HG02884 (cell line): ENCODE results near the gene LIN9.

ENCODE experiments used
- ATAC-seq: cut with Tn5 transposase; IDR thresholded peaks from one replicate; pipeline ENCODE4 v1.9.1; 2021; ENCODE audit warnings: mild to moderate bottlenecking, moderate library complexity; ENCODE audit not compliant: unreplicated experiment

LIN9 gene

DNA sequence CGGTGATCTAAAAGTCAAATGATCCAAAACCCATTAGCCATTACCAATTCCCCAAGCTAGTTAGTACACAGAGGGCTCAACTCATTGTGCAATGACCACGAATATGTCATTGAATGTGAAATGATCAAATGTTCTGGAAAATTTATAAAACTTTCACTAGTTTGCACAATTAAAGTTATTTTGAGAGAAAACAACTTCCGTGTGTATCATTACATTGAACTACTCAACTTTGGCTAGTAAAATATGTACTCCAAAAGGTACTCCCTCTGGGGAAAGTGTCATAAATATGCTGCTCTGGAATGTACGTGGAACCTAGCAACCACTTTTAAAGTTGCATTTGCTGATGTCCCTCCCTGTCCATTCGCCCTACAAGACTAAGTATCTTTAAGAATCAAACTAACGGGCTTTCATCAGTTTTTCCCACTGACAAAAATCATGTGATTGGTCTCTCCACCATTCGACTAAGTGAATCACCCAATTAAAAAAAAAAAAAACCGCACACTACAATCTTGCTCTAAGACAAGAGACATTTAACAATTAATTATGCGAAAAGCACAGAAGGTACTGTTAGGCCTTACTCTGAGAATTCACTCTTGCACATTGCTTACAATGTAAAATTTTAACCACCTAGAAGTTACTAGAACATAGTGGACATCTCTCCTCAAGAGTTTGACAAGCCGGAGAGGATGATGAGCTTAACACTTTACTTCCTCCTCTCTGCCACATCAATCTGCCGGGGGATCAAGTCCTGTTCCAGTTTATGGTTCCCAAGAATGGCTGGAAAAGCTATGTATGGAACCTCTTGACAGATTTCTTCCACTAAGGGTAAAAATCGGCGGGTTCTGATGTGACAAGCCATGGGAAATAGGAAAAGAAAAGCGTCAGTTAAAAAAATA, 123.6 kb downstream of the LIN9 start:
- ATAC-seq, result no peak

DNA sequence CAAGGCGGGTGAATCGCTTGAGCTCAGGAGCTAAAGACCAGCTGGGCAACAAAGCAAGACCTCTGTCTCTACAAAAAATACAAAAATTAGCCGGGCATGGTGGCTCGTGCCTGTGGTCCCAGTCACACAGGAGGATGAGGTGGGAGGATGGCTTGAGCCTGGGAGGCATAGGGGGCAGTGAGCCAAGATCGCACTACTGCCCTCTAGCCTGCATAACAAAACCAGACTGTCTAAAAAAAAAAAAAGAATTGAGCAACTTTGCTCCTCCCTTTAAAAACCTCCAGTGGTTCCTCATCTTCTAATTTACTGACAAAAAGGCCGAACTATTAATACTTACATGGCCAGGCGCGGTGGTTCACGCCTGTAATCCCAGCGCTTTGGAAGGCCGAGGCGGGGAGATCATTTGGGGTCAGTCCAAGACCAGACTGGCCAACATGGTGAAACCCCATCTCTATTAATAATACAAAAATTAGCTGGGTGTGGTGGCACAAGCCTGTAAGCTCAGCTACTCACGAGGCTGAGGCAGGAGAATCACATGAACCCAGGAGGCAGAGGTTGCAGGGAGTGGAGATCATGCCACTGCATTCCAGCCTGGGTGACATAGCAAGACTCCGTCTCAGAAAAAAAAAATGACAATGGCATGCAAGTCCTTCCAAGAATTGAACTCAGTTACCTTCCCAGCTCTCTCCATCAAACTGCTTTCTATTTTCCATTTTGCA, 126.8 kb downstream of the LIN9 start:
- no peak for ATAC-seq
